ENCODE results near the gene CCNL2. TPM values are rescaled to one million over a fixed set of nuclear protein-coding genes. Genes with fewer than 3 reads are reported as not detected.

Gene CCNL2
- polyA plus RNA-seq, 3 donors: 103 to 173 (median 106) TPM

- H3K27ac ChIP-seq (ENCODE audit: low read depth, low read length): no peak overlapping the region
- 94 to 98% (median 97%) methylated on average over 3 of the region's 3 CpGs for WGBS, 3 donors
Observed at GRCh38 chr1:1366699-1367066, 32.5 kb downstream of the CCNL2 start.

GRCh38 chr1:1365875-1366698 lies 33.0 kb downstream of the CCNL2 start:
- 77 to 87% (median 84%) methylated on average over 10 of the region's 10 CpGs for WGBS, 3 donors
- no peak overlapping the region for H3K27ac ChIP-seq (ENCODE audit: low read depth, low read length)

GRCh38 chr1:1364266-1364665 lies 34.9 kb downstream of the CCNL2 start:
- WGBS, 3 donors: 63 to 84% (median 82%) methylated on average over 14 of the region's 14 CpGs
- no peak overlapping the region for H3K27ac ChIP-seq (ENCODE audit: low read depth, low read length)

- WGBS, 3 donors: 20 to 35% (median 21%) methylated on average over 13 of the region's 13 CpGs
- H3K27ac ChIP-seq (ENCODE audit: low read depth, low read length): no peak overlapping the region
Observed at GRCh38 chr1:1361982-1362423, 37.1 kb downstream of the CCNL2 start.

- peak overlapping the region; percentile 26 for H3K27ac ChIP-seq (ENCODE audit: low read depth, low read length)
- 64 to 78% (median 68%) methylated on average over 34 to 35 of the region's 35 CpGs for WGBS, 3 donors
Observed at GRCh38 chr1:1361233-1361981, 37.7 kb downstream of the CCNL2 start.

- WGBS, 3 donors: 58 to 76% (median 65%) methylated on average over 20 of the region's 20 CpGs
Observed at GRCh38 chr1:1360506-1361169, 38.5 kb downstream of the CCNL2 start.

GRCh38 chr1:1359664-1360468 lies 39.3 kb downstream of the CCNL2 start:
- WGBS, 3 donors: 56 to 70% (median 60%) methylated on average over 27 to 28 of the region's 28 CpGs

More at GRCh38 chr1:1360506-1361169, 38.5 kb downstream of the CCNL2 start:
- no peak overlapping the region for H3K27ac ChIP-seq (ENCODE audit: low read depth, low read length)

GRCh38 chr1:1359308-1359663 lies 39.8 kb downstream of the CCNL2 start:
- 50 to 69% (median 61%) methylated on average over 6 of the region's 6 CpGs for WGBS, 3 donors
- H3K27ac ChIP-seq (ENCODE audit: low read depth, low read length): no peak overlapping the region

More at GRCh38 chr1:1359664-1360468, 39.3 kb downstream of the CCNL2 start:
- H3K27ac ChIP-seq (ENCODE audit: low read depth, low read length): no peak overlapping the region

GRCh38 chr1:1358433-1359271 lies 40.5 kb downstream of the CCNL2 start, which contains the start of gene MXRA8:
Gene MXRA8 (minus strand): TSS chr1:1358555. CDS start chr1:1358504, 51 bp downstream.
- WGBS, 3 donors: 26 to 29% (median 29%) methylated on average over 25 to 29 of the region's 29 CpGs
- no peak within 1 kb of the TSS for H3K27ac ChIP-seq (ENCODE audit: low read depth, low read length)

- no peak overlapping the region for H3K27ac ChIP-seq (ENCODE audit: low read depth, low read length)
- WGBS, 3 donors: 19 to 27% (median 24%) methylated on average over 17 to 18 of the region's 18 CpGs
Observed at GRCh38 chr1:1357871-1358432, 41.2 kb downstream of the CCNL2 start.

- WGBS, 3 donors: 37 to 60% (median 52%) methylated on average over 26 of the region's 26 CpGs
- H3K27ac ChIP-seq (ENCODE audit: low read depth, low read length): peak overlapping the region; percentile 13
Observed at GRCh38 chr1:1356796-1357401, 42.2 kb downstream of the CCNL2 start.

GRCh38 chr1:1356166-1356795 lies 42.9 kb downstream of the CCNL2 start:
- 36 to 45% (median 41%) methylated on average over 6 to 8 of the region's 8 CpGs for WGBS, 3 donors
- H3K27ac ChIP-seq (ENCODE audit: low read depth, low read length): peak overlapping the region; percentile 13

GRCh38 chr1:1355416-1355815 lies 43.7 kb downstream of the CCNL2 start:
- H3K27ac ChIP-seq (ENCODE audit: low read depth, low read length): peak overlapping the region; percentile 31
- WGBS, 3 donors: 3 to 17% (median 11%) methylated on average over 37 to 52 of the region's 52 CpGs

GRCh38 chr1:1354271-1355247 lies 44.6 kb downstream of the CCNL2 start:
- WGBS, 3 donors: 18 to 35% (median 33%) methylated on average over 84 to 114 of the region's 116 CpGs
- H3K27ac ChIP-seq (ENCODE audit: low read depth, low read length): no peak overlapping the region

Measured in adipose tissue (tissue), 3 donors.